Nephron progenitor cell (in vitro differentiated cells): Measurements from ENCODE around the gene TALDO1.

Experiments used
- DNase-seq: peaks from one replicate; pipeline ENCODE4 v3.0.0; 2021
- H3K27ac Mint-ChIP-seq: 2 replicates; pipeline ENCODE4 v1.8.0; 2021; ENCODE audit warnings: mild to moderate bottlenecking, moderate library complexity, mixed read lengths
- H3K27me3 Mint-ChIP-seq: 2 replicates; pipeline ENCODE4 v1.8.0; 2021; ENCODE audit warnings: mild to moderate bottlenecking, low read depth, mixed read lengths; ENCODE audit not compliant: poor library complexity
- H3K36me3 Mint-ChIP-seq: 2 replicates; pipeline ENCODE4 v1.8.0; 2021; ENCODE audit warnings: low read depth, mixed read lengths
- H3K4me1 Mint-ChIP-seq: 2 replicates; pipeline ENCODE4 v1.8.0; 2021; ENCODE audit warnings: mixed read lengths
- H3K4me3 Mint-ChIP-seq: 2 replicates; pipeline ENCODE4 v1.8.0; 2021; ENCODE audit warnings: mild to moderate bottlenecking, moderate library complexity, mixed read lengths
- H3K9me3 Mint-ChIP-seq: 2 replicates; pipeline ENCODE4 v1.8.0; 2021; ENCODE audit warnings: mild to moderate bottlenecking, moderate library complexity, mixed read lengths
- CTCF ChIP-seq: fragments of 200-600 bp; sonication (generic); IDR thresholded peaks from 2 replicates; pipeline ENCODE4 v1.5.0; 2021; ENCODE audit warnings: antibody characterized with exemption

Gene TALDO1

GRCh38 chr11:792873-793272 lies 45.6 kb downstream of the TALDO1 start:
- no peak for TF ChIP-seq CTCF
- H3K9me3 Mint-ChIP-seq: no peaks in the 10 kb centered on the region
- H3K27me3 Mint-ChIP-seq: peaks cover 3% of the 10 kb centered on the region
- H3K4me3 Mint-ChIP-seq: no peak overlapping the region
- H3K4me1 Mint-ChIP-seq: peaks cover 20% of the 10 kb centered on the region
- no peak overlapping the region for H3K27ac Mint-ChIP-seq
- H3K36me3 Mint-ChIP-seq: no peaks in the 10 kb centered on the region
- no peak for DNase-seq

- Mint-ChIP-seq H3K9me3 (no peaks in the 10 kb centered on the region), H3K36me3 (no peaks in the 10 kb centered on the region), H3K27me3 (peaks cover 3% of the 10 kb centered on the region), H3K4me3 (no peak overlapping the region), H3K27ac (no peak overlapping the region), H3K4me1 (peaks cover 20% of the 10 kb centered on the region)
- no peak for TF ChIP-seq CTCF
- DNase-seq: no peak
Observed at GRCh38 chr11:793556-793955, 46.3 kb downstream of the TALDO1 start.

GRCh38 chr11:794013-794765 lies 46.9 kb downstream of the TALDO1 start:
- DNase-seq: no peak
- Mint-ChIP-seq H3K4me1 (peaks cover 20% of the 10 kb centered on the region), H3K27me3 (no peaks in the 10 kb centered on the region), H3K36me3 (no peaks in the 10 kb centered on the region), H3K4me3 (no peak overlapping the region), H3K9me3 (no peaks in the 10 kb centered on the region), H3K27ac (no peak overlapping the region)
- TF ChIP-seq CTCF: no peak

GRCh38 chr11:794766-795633 lies 47.7 kb downstream of the TALDO1 start:
- Mint-ChIP-seq H3K27me3 (no peaks in the 10 kb centered on the region), H3K27ac (no peak overlapping the region), H3K4me3 (no peak overlapping the region), H3K36me3 (no peaks in the 10 kb centered on the region), H3K9me3 (no peaks in the 10 kb centered on the region), H3K4me1 (peaks cover 20% of the 10 kb centered on the region)
- no peak for DNase-seq
- TF ChIP-seq CTCF: no peak

DNA sequence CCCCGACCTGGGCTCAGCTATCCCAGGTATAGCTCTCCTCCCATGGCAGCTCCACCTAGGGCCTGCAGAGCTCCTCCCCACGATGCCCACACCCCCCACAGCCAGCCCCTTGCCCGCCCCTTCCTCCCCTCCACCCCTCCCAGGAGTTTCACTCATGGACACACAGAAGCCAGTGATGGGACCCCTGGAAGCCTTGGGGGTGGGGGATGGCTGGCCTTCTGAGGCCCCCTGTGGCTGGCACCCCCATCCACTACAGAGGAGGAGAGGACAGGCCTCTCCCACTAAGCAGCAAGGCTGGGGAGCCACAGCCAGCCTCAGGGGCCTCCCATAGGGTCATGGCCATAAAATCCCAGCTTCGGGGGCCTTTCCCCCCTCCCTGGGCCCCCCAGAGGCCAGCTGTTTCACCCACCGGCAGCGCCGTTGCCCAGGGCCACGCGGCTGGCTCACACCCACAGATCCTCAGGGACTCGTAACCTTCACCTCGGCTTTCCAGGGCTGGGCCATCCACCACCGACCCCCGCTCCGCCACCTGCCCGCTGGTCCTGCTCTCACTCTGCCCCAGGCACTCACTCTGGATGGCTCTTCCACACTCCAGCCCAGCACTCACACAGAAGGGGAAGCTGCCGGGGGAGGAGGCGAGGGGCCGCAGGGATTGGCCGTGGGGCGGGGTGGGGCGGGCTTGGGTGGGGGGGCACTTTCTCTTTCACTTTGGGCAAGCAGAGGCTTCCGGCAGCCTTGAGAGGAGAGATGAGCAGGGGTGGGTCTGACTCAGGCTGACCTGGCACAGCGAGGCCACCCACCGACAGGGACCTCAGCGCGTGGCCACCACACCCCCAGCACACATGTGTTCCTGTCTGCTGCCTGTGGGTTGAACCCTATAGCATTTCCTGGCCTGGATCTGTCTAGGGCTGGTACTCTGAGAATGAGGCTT lies 48.6 kb downstream of the TALDO1 start:
- Mint-ChIP-seq H3K27me3 (no peaks in the 10 kb centered on the region), H3K4me1 (peaks cover 16% of the 10 kb centered on the region), H3K36me3 (no peaks in the 10 kb centered on the region), H3K9me3 (no peaks in the 10 kb centered on the region), H3K4me3 (peak overlapping the region; percentile 86), H3K27ac (no peak overlapping the region)
- TF ChIP-seq CTCF: no peak
- DNase-seq: peak; percentile 47
